HL-60/S4 (cell line): ENCODE measurements around the gene ST3GAL4.
"Not testable (repeated sequence)": the region's sequence is repeated elsewhere in the genome, so short reads cannot be mapped to it uniquely, and the experiment has no call there.

Experiments used
- in situ Hi-C: fragments of 300-500 bp; cut with MboI; formaldehyde crosslinking; loops from 2 replicates; pipeline ENCODE4 v1.14.3; 2022; ENCODE audit warnings: low sequenced_read_pairs

ST3GAL4 gene

GRCh38 chr11:126345283-126345682 lies 10.2 kb upstream of the ST3GAL4 start:
- in situ Hi-C loops, result no loop called here

DNA sequence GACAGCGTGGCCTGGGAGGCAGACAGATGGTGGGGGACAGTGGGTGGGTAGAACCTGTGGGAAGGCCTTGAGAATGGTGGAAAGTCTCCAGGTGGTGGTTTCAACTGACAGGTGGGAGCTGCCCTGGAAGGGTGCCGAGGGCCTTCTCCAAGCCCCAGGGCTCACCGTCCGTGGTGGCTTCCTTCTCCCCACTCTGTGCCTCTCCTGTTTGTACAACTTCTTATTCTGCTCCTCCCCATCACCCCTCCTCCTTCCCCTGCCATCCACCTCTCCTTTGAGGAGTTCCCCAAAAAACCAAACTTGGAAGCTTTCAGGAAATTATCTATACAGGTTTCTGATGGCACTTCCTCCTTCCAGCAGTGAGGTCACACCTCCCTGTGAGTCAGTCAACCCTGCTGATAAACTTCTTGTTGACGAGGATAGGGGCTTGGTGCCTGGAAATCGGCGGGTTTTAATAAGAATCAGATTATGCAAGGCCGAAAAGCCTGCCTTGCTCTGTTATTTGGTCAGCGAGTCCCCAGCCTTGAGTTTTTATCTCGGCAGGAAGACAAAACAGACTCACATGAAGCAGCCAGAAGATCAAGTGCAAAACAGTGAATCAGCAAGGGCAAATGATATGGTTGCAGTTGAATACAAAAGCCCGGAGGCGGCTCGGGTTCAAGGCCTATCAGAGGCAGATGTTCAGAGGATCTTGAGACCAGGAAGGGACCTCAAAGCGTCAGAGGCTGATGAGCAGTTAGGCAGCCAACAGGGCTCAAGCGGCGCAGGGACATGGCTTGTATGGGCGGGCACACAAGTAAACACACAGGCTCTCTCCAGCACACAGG lies 9.5 kb upstream of the ST3GAL4 start:
- in situ Hi-C loops, result no loop called here

- in situ Hi-C loops, result no loop called here
These were observed 8.9 kb upstream of the ST3GAL4 start for GRCh38 chr11:126346586-126346940.

- in situ Hi-C loops, result not testable (repeated sequence)
These were observed 8.5 kb upstream of the ST3GAL4 start for GRCh38 chr11:126346946-126347345.

DNA sequence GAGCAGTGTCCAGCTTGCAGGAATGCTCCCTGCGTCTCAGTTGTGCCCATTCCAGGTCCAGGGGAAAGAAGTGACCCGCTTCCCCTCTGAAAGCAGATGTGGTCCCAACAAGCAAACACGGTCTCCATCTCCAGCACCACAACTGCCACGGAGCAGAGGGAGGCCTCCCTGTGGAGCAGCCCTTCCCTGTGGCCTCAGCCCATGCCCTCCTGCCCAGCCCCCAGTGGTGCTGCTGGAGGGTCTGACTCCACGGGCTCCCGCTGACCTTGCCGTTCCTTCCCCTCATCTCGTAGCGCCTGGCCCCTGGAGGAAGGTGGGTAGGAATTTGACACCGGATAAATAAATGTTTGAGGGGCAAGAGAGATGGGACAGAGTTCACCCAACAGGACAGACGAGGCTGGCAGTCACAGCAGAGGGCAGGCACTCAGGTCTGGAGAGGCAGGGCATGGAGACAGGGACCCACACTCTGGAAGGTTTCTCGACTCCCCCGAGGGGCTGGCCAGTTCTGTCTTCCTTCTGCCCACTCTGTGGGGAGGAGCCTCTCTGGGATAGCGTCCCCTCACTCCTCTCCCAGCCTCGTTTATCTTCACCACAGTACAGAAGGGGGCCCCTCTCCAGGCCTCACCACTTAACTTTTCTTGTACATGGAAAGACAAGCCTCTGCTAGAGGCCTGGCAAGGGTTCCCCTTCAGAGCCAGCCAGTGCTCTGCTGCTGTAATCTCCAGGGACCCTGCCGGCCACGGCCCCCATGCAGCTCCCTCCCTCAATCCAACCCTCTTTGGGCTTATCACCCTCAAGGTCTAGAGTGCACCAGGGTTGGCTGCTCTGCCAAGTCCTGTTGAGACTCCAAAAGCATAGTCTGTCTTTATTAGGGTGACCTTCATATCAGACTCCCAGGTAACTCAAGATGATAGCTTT lies 7.5 kb upstream of the ST3GAL4 start:
- in situ Hi-C loops, result no loop called here

GRCh38 chr11:126348806-126349582 lies 6.5 kb upstream of the ST3GAL4 start:
- in situ Hi-C loops, result no loop called here

DNA sequence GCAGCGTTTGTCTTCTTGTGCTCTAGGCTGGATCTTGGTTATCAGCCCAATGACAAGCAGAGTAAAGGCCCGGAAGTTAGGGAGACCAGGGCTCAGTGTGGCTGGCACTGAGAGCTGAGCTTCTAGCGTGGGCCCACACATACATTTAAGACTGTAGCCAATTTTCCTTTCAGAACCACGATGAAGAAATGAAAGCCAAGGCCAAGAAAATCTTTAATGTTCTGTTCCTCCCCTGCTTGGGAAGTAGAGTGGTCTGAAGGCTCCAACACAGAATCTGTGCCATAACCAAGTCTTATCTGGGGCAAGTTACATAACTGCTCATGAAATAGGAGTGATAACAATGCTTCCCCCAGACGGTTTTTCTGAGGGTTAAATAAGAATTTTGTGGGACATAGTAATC lies 4.7 kb upstream of the ST3GAL4 start:
- in situ Hi-C loops, result no loop called here

DNA sequence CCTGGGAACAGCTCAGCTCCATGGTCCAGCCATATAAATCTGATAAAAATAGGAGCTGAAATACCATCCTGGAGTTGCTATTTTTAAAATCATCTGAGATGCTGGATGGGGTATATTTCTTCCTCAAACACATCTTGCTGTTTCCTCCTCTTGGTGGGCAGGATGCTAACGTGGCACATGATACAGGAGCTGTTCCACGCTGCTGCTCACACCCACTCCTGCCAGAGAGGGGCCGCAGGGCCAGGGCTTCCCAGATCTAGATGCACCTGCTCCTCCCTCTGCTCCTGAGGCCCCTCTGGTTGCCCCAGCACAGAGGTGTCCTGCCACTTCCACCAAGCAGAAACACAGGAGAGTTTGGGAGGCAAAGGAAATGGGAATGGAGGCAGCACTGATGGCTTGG lies 3.3 kb upstream of the ST3GAL4 start:
- in situ Hi-C loops, result no loop called here

- in situ Hi-C loops, result no loop called here
These were observed 2.3 kb upstream of the ST3GAL4 start for GRCh38 chr11:126352934-126353801.

- in situ Hi-C loops, result no loop called here
These were observed 709 bp upstream of the ST3GAL4 start for GRCh38 chr11:126354631-126355323.

- in situ Hi-C loops, result no loop called here
These were observed 726 bp downstream of the ST3GAL4 start for GRCh38 chr11:126355926-126356897.

DNA sequence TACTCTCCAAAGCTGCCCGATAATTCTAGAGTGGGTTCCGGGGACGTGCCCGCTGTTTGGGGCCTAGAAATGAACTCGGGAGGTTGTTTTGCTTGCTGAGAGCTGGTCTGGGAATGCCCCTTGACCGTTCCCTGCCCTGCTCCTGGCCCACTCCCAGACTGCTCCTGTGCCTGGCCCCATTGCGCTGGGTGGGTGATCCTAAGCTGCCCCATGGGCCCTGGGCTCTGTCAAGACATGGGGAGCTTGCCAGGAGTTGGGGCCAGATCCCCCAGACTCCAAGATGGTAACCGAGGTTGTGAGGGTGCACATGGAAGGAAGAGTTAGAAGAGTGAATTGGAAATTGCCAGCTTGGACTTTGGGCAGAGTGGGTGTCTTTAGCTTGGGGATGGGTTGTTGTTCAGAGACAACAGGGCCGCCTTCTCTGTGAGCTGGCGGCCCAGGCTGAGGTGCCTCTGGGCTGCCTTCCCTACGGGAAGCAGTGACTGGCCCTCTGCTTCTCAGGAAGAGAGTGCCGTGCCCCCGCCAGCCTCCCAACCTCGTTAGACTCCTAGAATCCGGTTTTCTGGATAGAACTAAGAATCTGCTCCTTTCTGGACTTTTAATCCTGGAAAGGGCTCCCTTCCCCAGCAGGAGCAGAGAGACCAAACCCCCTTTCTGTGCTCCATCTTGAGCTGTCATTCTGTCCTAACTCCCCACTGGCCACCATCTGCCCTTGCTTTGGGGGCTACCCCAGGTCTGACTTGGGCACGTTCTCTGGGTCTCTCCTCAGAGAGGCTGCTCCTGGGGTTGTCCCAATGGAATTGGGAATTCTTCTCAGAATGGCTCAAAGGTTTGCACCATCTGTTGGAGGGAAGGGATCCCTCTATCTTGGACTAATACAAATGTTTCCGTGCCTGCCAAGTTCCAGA lies 1.8 kb downstream of the ST3GAL4 start:
- in situ Hi-C loops, result no loop called here

DNA sequence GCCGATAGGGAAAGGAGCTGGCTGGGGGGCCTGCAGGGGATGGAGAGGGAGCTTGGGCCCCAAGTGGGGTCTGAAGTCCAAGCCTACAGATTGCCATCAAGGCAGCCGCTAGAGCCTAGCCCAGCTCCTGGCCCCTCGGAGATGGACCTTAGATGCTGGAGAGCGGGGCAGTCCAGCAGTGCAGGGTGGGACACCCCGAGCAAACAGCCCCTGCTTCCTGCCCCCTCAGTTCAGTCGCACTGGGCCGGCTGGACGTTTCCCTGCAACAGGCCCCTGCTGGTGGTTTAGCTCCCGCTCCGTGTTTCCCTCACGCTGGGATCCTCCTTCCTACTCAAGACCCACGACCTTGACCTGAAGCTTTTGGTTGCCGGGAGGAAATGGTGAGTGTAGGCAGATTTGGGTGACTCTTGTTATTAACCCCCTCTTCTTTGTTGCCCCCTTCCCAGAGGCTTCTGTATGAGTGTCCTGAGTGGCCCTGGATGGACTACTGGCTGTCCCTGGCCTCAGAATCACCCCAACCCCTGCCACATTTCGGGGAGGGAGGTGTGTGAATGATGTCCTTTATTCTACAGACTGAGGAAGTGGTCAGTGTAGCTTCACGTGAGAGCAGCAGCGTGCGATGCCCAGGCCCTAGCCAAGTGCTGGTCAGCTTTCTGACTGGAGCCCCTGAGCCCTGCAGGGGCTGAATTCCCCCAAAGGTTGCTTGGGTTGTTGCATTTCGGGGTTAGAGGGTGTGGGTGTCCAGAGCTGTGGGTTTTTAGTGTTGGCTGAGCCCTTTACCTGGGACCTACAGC lies 2.7 kb downstream of the ST3GAL4 start:
- in situ Hi-C loops, result no loop called here

GRCh38 chr11:126358763-126359160 lies 3.3 kb downstream of the ST3GAL4 start:
- in situ Hi-C loops, result no loop called here

DNA sequence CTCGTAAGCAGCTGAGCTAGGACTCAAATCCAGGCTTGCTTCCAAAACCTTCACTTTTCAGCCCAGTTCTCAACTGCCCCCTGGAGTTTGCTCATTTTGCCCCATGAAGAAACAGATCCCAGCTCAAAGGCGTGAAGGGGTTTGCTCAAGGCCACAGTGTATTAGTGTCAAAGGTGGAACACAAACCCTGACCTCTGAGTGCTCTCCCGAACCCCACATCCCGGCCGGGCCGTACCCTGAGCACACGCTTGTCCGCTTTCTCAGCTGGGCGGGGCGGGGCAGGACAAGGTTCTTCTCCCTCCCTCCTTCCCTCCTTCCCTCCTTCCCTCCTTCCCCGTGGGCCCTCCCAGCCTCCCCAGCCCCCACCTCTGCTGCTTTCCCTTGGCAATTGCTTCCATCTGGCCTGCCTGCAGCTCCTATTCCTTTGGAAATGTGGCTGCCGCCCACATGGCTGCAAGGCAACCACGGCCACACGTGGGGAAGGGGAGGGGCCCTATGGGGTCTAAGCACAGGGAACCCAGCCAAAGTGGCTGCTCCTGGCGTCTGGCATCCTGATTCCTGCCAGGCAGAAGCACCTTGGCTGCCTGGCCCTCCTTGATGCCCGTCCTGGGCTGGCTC lies 4.1 kb downstream of the ST3GAL4 start:
- in situ Hi-C loops, result no loop called here

GRCh38 chr11:126360049-126360446 lies 4.6 kb downstream of the ST3GAL4 start:
- in situ Hi-C loops, result no loop called here
